Measurements from ENCODE around the gene KIF22. TPM values are rescaled to one million over a fixed set of nuclear protein-coding genes. Genes with fewer than 3 reads are reported as not detected.

KIF22 gene
- total and polyA plus RNA-seq, 7 experiments from 2014 or later = 36.9 to 141 (median 81.3) TPM

GRCh38 chr16:29804020-29804419 is 13.5 kb downstream of the KIF22 start:
- no peaks in the 10 kb centered on the region for H3K27me3 ChIP-seq (ENCODE audit: control insufficient read depth in 2 of 2, insufficient read depth in 2 of 2, low read length in 2 of 2)
- peaks cover 21 to 24% of the 10 kb centered on the region in 2 donors for H3K4me1 ChIP-seq (ENCODE audit: control insufficient read depth in 2 of 2, insufficient read depth in 2 of 2, low read length in 2 of 2)
- intact Hi-C loops (cut with micrococcal nuclease) = loop anchor here (2.0 to 10.0 kb wide), 4 partner anchors 17 to 855 kb away; partner anchors contain the start of genes FBRS (in 1 of the 2) and MVP (in 1 of the 2)
- no peak for ATAC-seq
- H3K27ac ChIP-seq (ENCODE audit: low read depth, low read length) = peak overlapping the region; percentile 95
- peaks cover 13 to 39% (median 15%) of the 10 kb centered on the region in 3 experiments for H3K36me3 ChIP-seq (ENCODE audit: control insufficient read depth in 2 of 3, insufficient read depth in 3 of 3, low read length in 3 of 3)
- H3K9me3 ChIP-seq (ENCODE audit: control insufficient read depth in 2 of 3, low read length in 3 of 3) = no peaks in the 10 kb centered on the region
- peak overlapping the region; percentile 95 to 100 (median 98) for H3K27ac Mint-ChIP-seq
- POLR2A ChIA-PET = interaction anchor here (0.6 to 6.3 kb wide), 24 partner anchors 8 to 374 kb away, joined by 3 to 158 read pairs (median 4); partner anchors contain the start of genes C16orf54, KIF22, PAGR1 and PRRT2
- peak overlapping the region; percentile 88 to 100 (median 97) for H3K4me3 Mint-ChIP-seq
- no peak for DNase-seq
- H3K36me3 Mint-ChIP-seq = peaks cover 0 to 42% (median 15%) of the 10 kb centered on the region in 5 donors
- no peak overlapping the region for H3K4me3 ChIP-seq (ENCODE audit: low read length)
- H3K27me3 Mint-ChIP-seq = peaks cover 0 to 2% (median 0%) of the 10 kb centered on the region in 5 donors
- CTCF ChIA-PET = interaction anchor here (1.0 to 3.7 kb wide), 6 partner anchors 12 to 103 kb away, joined by 3 to 28 read pairs (median 11); partner anchors contain the start of genes KIF22 and PAGR1
- peaks cover 0 to 1% (median 0%) of the 10 kb centered on the region in 11 donors for H3K9me3 Mint-ChIP-seq
- peaks cover 23 to 40% (median 30%) of the 10 kb centered on the region in 7 donors for H3K4me1 Mint-ChIP-seq

GRCh38 chr16:29804455-29805231 is 14.1 kb downstream of the KIF22 start:
- Histone ChIP-seq H3K27ac (ENCODE audit: low read depth, low read length) (peak overlapping the region; percentile 95), H3K4me3 (ENCODE audit: low read length) (peak overlapping the region; percentile 87), H3K27me3 (ENCODE audit: control insufficient read depth in 2 of 2, insufficient read depth in 2 of 2, low read length in 2 of 2) (no peaks in the 10 kb centered on the region), H3K9me3 (ENCODE audit: control insufficient read depth in 2 of 3, low read length in 3 of 3) (no peaks in the 10 kb centered on the region), H3K36me3 (ENCODE audit: control insufficient read depth in 2 of 3, insufficient read depth in 3 of 3, low read length in 3 of 3) (peaks cover 9 to 39% (median 13%) of the 10 kb centered on the region in 3 experiments), H3K4me1 (ENCODE audit: control insufficient read depth in 2 of 2, insufficient read depth in 2 of 2, low read length in 2 of 2) (peaks cover 27 to 30% of the 10 kb centered on the region in 2 donors)
- intact Hi-C loops (cut with micrococcal nuclease) = loop anchor here (1.0 to 10.0 kb wide), 18 partner anchors 12 to 1118 kb away; partner anchors contain the start of genes CDIPT (in 2 of the 2), FBRS (in 2 of the 2), HIRIP3 (in 2 of the 2) and KIF22 (in 2 of the 2)
- Mint-ChIP-seq H3K27me3 (peaks cover 0 to 2% (median 0%) of the 10 kb centered on the region in 5 donors), H3K36me3 (peaks cover 0 to 44% (median 12%) of the 10 kb centered on the region in 5 donors), H3K27ac (peak overlapping the region; percentile 95 to 100 (median 99)), H3K4me1 (peaks cover 23 to 42% (median 33%) of the 10 kb centered on the region in 7 donors), H3K4me3 (peak overlapping the region; percentile 88 to 100 (median 98)), H3K9me3 (peaks cover 0 to 1% (median 0%) of the 10 kb centered on the region in 11 donors)
- ChIA-PET POLR2A (interaction anchor here (0.6 to 6.3 kb wide), 25 partner anchors 8 to 373 kb away, joined by 3 to 158 read pairs (median 4); partner anchors contain the start of genes C16orf54, KIF22, PAGR1 and PRRT2), CTCF (interaction anchor here (0.6 to 3.7 kb wide), 6 partner anchors 11 to 104 kb away, joined by 3 to 28 read pairs (median 11); partner anchors contain the start of genes KIF22 and PAGR1)
- no peak for ATAC-seq
- DNase-seq = no peak

- peaks cover 28 to 48% (median 41%) of the 10 kb centered on the region in 7 donors for H3K4me1 Mint-ChIP-seq
- Histone ChIP-seq H3K27ac (ENCODE audit: low read depth, low read length) (peak overlapping the region; percentile 95), H3K9me3 (ENCODE audit: control insufficient read depth in 2 of 3, low read length in 3 of 3) (no peaks in the 10 kb centered on the region), H3K36me3 (ENCODE audit: control insufficient read depth in 2 of 3, insufficient read depth in 3 of 3, low read length in 3 of 3) (peaks cover 4 to 36% (median 13%) of the 10 kb centered on the region in 3 experiments), H3K27me3 (ENCODE audit: control insufficient read depth in 2 of 2, insufficient read depth in 2 of 2, low read length in 2 of 2) (no peaks in the 10 kb centered on the region), H3K4me3 (ENCODE audit: low read length) (peak overlapping the region; percentile 87), H3K4me1 (ENCODE audit: control insufficient read depth in 2 of 2, insufficient read depth in 2 of 2, low read length in 2 of 2) (peaks cover 33 to 39% of the 10 kb centered on the region in 2 donors)
- peak overlapping the region; percentile 88 to 100 (median 98) for H3K4me3 Mint-ChIP-seq
- H3K9me3 Mint-ChIP-seq = peaks cover 0 to 1% (median 0%) of the 10 kb centered on the region in 11 donors
- intact Hi-C loops (cut with micrococcal nuclease) = loop anchor here (1.0 to 10.0 kb wide), 19 partner anchors 11 to 1117 kb away; partner anchors contain the start of genes CDIPT (in 2 of the 2), FBRS (in 2 of the 2), HIRIP3 (in 2 of the 2) and KIF22 (in 2 of the 2)
- DNase-seq (peak; percentile 96 to 98 (median 98)), ATAC-seq (peak; percentile 86)
- ChIA-PET CTCF (interaction anchor here (1.2 to 3.7 kb wide), 5 partner anchors 10 to 104 kb away, joined by 3 to 28 read pairs (median 17); partner anchors contain the start of genes KIF22 and PAGR1), POLR2A (interaction anchor here (0.7 to 6.5 kb wide), 14 partner anchors 10 to 104 kb away, joined by 3 to 158 read pairs (median 20); partner anchors contain the start of genes C16orf54, KIF22, MVP and PAGR1)
- H3K27ac Mint-ChIP-seq = peak overlapping the region; percentile 95 to 100 (median 99)
- peaks cover 0 to 2% (median 0%) of the 10 kb centered on the region in 5 donors for H3K27me3 Mint-ChIP-seq
- H3K36me3 Mint-ChIP-seq = peaks cover 0 to 49% (median 12%) of the 10 kb centered on the region in 5 donors
Observed at GRCh38 chr16:29805232-29806098, 14.9 kb downstream of the KIF22 start.

GRCh38 chr16:29806099-29806579 is 15.6 kb downstream of the KIF22 start, which contains the start of gene MAZ:
Gene MAZ (plus strand): TSS chr16:29806529. CDS start chr16:29806702, 173 bp downstream.
- Mint-ChIP-seq H3K27ac (peak within 1 kb of the TSS; percentile 96 to 100 (median 99)), H3K9me3 (peaks cover 0 to 1% (median 0%) of the 10 kb centered on the region in 11 donors), H3K36me3 (peaks cover 0 to 47% (median 10%) of the 10 kb centered on the region in 5 donors), H3K4me1 (peaks cover 31 to 55% (median 47%) of the 10 kb centered on the region in 7 donors), H3K4me3 (peak within 1 kb of the TSS; percentile 94 to 100 (median 98)), H3K27me3 (peaks cover 0 to 4% (median 0%) of the 10 kb centered on the region in 5 donors)
- DNase-seq (peak in 3 of 9 donors; percentile 64 to 79 (median 70)), ATAC-seq (peak; percentile 10)
- ChIA-PET POLR2A (interaction anchor here (0.5 to 6.5 kb wide), 12 partner anchors 12 to 140 kb away, joined by 3 to 109 read pairs (median 20); partner anchors contain the start of genes C16orf54, KIF22, MVP and PAGR1), CTCF (interaction anchor here (1.2 to 3.2 kb wide), 3 partner anchors 10 to 106 kb away, joined by 4 to 53 read pairs (median 26); partner anchors contain the start of gene PAGR1)
- H3K4me3 ChIP-seq (ENCODE audit: low read length) = peak within 1 kb of the TSS; percentile 87
- peak within 1 kb of the TSS; percentile 95 for H3K27ac ChIP-seq (ENCODE audit: low read depth, low read length)
- no peaks in the 10 kb centered on the region for H3K27me3 ChIP-seq (ENCODE audit: control insufficient read depth in 2 of 2, insufficient read depth in 2 of 2, low read length in 2 of 2)
- H3K4me1 ChIP-seq (ENCODE audit: control insufficient read depth in 2 of 2, insufficient read depth in 2 of 2, low read length in 2 of 2) = peaks cover 40 to 45% of the 10 kb centered on the region in 2 donors
- H3K9me3 ChIP-seq (ENCODE audit: control insufficient read depth in 2 of 3, low read length in 3 of 3) = no peaks in the 10 kb centered on the region
- H3K36me3 ChIP-seq (ENCODE audit: control insufficient read depth in 2 of 3, insufficient read depth in 3 of 3, low read length in 3 of 3) = peaks cover 0 to 31% (median 13%) of the 10 kb centered on the region in 3 experiments
- intact Hi-C loops (cut with micrococcal nuclease) = loop anchor here (1.0 to 10.0 kb wide), 8 partner anchors 59 to 1116 kb away; partner anchors contain the start of genes ALDOA (in 1 of the 2), C16orf54 (in 1 of the 2), FBRS (in 1 of the 2) and FBXL19 (in 1 of the 2)
